Astrocyte of the hippocampus (primary cell): Measurements from ENCODE around the gene GPR37L1.
A peak's percentile ranks its signal among the peaks of the same experiment; 100 is the strongest.
"Not testable (repeated sequence)": the region's sequence is repeated elsewhere in the genome, so short reads cannot be mapped to it uniquely, and the experiment has no call there.

ENCODE experiments used
- DNase-seq: peaks from one replicate; pipeline ENCODE4 v3.0.0; 2011; ENCODE audit warnings: low read depth, low spot score

The GPR37L1 gene

DNA sequence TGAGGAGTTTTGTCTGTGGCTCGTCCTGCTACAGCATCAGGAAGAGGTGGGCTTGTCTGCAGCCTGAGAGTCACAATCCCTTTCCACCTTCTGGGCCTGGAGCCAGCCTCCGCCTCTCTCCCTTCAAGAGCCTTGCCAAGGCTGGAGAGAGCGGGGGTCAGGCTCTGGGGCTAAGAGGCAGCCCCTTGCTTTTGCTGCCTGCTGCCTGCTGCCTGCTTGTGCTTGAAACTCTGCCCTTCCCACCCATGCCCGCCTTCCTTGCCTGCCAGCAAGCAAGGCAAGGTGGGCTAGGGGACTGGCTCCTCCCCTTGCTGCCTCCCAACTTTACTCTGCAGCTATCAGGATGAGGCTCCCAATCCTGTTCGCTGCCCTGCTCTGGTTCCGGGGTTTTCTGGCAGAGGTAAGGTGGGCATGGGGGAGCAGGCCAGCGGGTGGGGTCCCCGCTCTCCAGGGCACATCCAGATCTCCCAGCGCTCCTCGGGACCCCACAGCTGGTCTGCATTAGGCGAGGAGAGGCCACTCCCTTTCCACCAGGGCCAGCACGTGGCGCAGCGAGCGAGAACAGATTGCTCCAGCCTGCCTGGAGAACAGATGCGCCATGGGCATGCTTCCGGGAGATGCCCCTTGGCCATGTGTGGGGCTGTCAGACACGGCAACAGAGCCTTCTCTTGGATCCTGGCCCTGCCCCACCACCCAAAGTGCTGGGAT is 45.1 kb downstream of the GPR37L1 start:
- peak; percentile 56 for DNase-seq

DNA sequence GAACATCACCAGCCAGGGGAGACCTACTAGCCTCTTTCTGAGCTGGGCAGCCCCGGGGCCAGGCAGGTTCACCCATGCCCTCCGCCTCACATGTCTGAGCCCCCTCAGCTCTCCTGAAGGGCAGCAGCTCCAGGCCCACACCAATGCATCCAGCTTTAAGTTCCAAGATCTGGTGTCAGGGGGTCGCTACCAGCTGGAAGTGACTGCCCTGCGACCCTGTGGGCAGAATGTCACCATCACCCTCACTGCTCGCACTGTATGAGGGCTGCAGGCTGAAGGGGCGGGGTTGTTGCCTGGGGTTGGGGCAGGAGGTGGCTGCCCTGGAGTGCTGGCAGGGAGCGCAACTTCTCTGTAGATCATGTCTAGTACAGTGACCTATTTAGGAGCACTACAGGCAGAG is 46.1 kb downstream of the GPR37L1 start:
- no peak for DNase-seq

DNA sequence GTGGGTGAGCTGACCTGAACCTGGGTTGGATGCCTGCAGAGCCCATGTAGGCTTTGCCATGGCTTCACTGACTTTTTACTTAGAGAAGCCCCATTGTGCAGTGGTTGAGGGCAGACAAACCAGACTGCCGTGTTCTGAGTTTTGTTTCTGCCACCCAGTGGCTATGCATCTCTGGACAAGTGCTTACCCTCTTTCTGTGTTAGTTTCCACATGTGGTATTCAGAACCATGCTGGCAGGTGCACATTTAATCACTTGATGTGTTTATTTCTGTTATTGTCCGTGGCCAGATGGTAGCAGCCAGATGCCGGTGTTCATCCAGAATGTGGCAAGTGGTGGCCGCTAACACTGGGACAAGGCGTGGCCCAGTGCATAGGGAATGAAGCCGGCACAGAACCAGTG is 48.0 kb downstream of the GPR37L1 start:
- DNase-seq: no peak

DNA sequence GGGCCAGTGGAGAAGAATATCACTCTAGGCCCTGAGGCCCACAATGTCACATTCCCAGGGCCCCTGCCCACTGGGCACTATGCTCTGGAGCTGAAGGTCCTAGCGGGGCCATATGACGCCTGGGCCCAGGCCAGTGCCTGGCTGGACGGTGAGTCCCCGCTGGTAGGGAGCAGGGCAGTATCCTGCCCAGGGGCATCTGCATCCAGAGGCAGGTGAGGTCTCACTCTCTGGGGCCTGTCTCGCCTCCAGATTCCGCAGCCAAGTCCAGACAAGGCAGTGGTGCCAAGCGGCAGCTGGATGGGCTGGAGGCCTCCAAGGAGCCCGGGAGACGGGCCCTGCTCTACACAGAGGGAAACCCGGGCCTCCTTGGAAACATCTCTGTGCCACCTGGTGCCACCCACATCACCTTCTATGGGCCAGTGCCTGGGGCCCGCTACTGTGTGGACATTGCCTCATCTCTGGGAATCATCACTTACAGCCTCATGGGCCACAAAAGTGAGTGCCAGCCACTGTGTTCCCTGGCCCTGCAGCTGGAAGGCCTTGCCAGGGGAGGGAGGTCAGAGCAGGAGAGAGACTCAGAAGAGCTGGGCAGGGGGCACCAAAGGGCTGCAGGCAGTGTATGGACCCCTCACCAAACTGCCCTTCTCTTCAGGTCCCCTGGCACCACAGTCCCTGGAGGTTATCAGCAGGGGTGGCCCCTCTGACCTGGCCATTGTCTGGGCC is 48.7 kb downstream of the GPR37L1 start:
- DNase-seq: no peak

DNA sequence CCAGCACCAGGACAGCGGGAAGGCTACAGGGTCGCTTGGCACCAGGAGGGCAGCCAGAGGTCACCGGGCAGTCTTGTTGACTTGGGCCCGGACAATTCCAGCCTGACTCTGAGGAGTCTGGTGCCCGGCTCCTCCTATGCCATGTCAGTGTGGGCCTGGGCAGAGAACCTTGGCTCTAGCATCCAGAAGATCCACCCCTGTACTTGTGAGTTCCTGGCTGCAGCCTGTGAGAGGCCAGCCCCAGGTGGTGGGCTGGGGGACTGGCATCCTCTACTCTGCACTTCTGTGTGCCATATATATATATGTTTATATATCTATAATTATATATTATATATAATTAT is 49.3 kb downstream of the GPR37L1 start:
- DNase-seq: no peak

DNA sequence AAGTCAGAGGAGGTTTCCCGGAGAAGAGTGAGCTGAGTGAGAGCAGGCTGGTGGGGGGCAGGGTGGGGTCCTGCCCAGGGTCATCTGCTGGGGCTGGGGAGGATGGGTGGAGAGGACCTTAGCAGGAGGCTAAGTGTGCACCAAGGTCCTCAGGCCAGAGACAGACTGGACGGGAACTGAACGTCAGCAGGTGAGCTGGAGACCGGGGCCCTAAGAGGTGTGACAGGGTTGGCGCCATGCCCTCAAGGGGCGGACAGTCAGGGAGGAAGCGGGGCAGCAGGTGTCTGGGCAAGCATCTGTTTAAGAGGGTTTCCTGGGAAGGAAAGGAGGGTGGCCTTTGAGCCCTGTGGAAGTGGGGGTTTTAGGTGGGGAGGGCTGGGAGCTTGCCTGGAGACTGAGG is 51.3 kb downstream of the GPR37L1 start:
- DNase-seq: no peak

DNA sequence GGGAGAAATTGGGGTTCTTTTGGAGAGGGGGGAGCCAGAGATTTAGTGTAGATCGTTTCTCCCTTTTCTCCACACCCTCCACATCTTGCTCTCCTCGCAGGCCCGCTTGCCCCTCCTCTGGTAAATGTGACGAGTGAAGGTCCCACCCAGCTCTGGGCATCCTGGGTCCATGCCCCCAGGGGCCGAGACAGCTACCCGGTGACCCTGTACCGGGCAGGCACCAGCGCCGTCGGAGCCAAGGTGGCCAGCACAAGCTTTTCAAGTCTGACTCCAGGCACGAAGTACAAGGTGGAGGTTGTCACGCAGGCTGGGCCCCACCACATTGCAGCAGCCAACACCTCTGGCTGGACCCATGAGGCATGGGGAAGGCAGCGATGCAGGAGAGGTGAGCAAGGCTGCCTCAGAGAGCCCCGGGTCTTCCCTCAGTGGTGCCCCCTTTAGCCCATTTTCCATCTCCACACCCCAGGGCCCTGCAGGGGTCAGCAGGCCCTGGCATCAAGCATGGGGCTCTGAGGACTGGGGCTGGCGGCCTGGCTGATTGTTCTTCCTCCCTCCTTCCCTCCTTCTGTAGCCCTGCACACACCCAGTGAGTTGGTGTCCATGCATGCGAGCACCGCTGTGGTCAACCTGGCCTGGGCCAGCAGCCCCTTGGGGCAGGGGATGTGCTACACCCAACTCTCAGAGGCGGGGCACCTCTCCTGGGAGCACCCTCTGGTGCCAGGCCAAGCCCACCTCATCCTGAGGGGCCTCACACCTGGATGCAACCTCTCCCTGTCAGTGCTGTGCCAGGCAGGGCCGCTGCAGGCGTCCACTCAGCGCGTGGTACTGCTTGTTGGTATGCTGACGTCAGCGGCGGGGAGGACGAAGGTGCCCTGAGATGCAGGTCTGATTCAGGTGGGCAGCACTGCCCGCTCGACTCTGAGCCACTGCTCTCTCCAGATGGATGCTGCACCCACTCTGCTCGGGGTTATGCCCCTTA is 54.5 kb downstream of the GPR37L1 start:
- no peak for DNase-seq

DNA sequence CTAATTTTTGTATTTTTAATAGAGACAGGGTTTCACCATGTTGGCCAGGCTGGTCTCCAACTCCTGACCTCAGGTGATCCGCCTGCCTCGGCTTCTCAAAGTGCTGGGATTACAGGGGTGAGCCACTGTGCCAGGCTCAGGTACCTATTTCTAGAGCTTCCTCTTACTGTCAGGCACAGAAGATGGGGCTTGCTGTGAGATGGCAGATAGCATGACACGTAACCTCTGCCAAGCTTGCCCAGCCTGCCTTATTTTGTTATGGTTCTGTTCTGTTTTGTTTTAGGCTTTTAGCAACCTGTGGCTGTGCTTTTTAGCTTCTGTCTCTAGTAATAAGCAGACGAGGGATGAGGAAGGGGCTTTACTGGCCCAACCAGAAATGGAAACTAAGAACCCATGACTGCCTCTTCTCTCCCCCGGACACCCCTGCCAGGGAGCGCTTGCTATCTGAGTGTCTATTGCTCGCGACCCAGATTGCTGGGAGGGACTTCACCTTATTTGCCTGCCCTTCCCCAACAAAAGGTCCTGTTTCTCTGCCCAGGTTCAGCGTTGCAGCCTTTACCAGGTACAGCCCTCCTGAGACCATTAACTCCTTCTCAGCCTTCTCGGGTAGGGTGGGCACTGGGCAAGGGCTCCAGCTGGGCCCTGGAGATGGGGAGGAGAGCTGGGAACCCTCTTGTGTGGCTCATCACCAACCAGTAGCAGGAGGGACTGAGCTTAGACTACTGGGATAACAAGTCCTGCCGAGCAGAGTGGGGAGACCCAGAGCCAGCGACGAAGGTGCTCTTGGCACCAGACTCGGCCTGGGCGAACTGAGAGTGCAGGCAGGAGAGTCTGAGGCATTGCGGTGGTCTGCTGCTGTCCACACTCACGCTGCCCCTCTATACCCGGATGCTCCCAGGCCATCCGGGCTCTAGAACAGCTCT is 57.4 kb downstream of the GPR37L1 start:
- no peak for DNase-seq

DNA sequence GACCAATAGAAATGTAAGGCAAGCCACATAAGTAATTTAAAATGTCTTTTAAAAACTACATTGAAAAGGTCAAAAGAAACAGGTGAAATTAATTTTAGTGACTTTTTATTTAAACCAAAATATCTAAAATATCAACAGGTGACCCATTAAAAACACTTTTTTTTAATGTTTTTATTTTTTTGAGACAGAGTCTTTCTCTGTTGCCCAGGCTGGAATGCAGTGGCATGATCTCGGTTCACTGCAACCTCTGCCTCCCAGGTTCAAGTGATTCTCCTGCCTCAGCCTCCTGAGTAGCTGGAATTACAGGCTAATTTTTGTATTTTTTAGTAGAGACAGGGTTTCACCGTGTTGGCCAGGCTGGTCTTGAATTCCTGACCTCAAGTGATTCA is 58.0 kb downstream of the GPR37L1 start:
- DNase-seq: not testable (repeated sequence)

DNA sequence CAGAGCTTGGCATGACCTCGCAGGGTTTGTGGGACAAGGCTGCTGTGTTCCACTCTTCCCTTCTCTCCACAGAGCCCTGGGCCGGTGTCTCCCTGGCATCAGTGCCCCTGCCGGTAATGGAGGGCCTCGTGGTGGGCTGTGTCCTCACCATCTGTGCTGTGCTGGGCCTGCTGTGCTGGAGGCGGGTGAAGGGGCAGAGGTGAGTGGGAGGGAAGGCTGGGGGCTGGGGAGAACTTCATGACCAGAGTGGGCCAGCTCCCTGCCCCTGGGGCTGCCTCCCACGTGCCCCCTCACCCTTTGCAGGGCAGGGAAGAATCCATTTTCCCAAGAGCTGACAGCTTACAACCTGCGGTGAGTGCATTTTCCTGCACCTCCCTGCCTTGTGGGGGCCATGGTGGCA is 58.9 kb downstream of the GPR37L1 start:
- no peak for DNase-seq

DNA sequence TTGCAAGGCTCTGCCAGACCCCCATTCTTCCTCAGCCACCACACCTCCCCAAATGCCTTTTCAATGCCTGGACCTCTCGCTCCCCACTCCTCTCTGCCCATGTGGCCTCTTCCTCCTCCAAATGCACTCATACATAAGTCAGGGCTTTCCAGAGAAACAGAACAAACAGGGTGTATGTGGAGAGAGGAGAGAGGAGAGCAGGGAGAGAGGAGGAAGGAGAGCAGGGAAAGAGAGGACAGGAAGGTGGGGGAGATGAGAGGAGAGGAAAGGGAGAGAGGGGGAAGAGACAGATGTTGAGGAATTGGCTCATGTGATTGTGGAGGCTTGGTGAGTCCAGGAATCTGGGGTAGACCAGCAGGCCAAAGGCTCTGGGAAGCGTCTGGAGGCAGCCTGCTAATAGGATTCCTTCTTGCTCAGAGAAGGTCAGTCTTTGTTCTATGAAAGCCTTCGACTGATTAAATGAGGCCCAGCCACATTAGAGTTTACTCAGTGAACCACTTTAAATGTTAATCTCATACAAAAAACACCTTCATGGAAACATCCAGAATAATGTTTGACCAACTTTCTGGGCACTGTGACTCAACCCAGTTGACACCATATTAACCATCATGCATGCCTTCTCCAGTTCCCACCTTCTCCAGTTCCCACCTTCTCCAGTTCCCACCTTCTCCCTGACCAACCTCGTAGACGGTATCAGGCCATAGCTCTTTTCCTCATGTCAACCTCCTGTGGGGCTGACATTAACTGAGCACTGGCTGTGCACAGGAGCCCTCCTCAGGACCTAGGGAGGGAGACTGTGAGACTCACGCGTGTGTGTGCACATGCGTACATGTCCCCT is 59.5 kb downstream of the GPR37L1 start:
- no peak for DNase-seq
